ENCODE data around the gene THSD4.

The THSD4 gene

GRCh38 chr15:71678191-71678590, 562.9 kb downstream of the THSD4 start:
- Histone ChIP-seq H3K27me3 (ENCODE audit: insufficient read depth, low read length, poor library complexity, severe bottlenecking) (no peaks in the 10 kb centered on the region), H3K79me2 (ENCODE audit: insufficient read depth, low read length) (no peaks in the 10 kb centered on the region), H2AFZ (ENCODE audit: low read length) (peak overlapping the region; percentile 33; the same call in 1 of the 2 replicates), H3K9ac (ENCODE audit: low read depth, low read length, poor library complexity, severe bottlenecking) (no peak overlapping the region), H3K9me3 (ENCODE audit: insufficient read depth, low read depth, low read length) (no peaks in the 10 kb centered on the region), H3K4me3 (ENCODE audit: low read length, poor library complexity, severe bottlenecking) (no peak overlapping the region), H4K20me1 (ENCODE audit: insufficient read depth, low read length, poor library complexity, severe bottlenecking) (no peaks in the 10 kb centered on the region), H3K36me3 (ENCODE audit: insufficient read depth, low read length) (no peaks in the 10 kb centered on the region), H3K4me2 (ENCODE audit: low read depth, low read length, poor library complexity, severe bottlenecking) (no peak overlapping the region), H3F3A (ENCODE audit: low read depth) (no peaks in the 10 kb centered on the region), H3K4me1 (ENCODE audit: insufficient read depth, low read length, poor library complexity, severe bottlenecking) (peaks cover 16% of the 10 kb centered on the region), H3K9me2 (replicated peaks; ENCODE audit: low read depth, low read length) (no peaks in the 10 kb centered on the region)
- TF ChIP-seq CTCF (conservative IDR thresholded peaks at IDR 0.05; ENCODE audit: low read length) (no peak), EZH2phosphoT487 (IDR thresholded peaks at IDR 0.05; ENCODE audit: borderline replicate concordance) (no peak)

GRCh38 chr15:71678605-71679004, 563.3 kb downstream of the THSD4 start:
- Histone ChIP-seq H3K4me1 (ENCODE audit: insufficient read depth, low read length, poor library complexity, severe bottlenecking) (peaks cover 16% of the 10 kb centered on the region), H3K36me3 (ENCODE audit: insufficient read depth, low read length) (no peaks in the 10 kb centered on the region), H3K79me2 (ENCODE audit: insufficient read depth, low read length) (no peaks in the 10 kb centered on the region), H2AFZ (ENCODE audit: low read length) (peak overlapping the region; percentile 33; the same call in 1 of the 2 replicates), H3K4me2 (ENCODE audit: low read depth, low read length, poor library complexity, severe bottlenecking) (no peak overlapping the region), H3K9ac (ENCODE audit: low read depth, low read length, poor library complexity, severe bottlenecking) (no peak overlapping the region), H3K9me2 (replicated peaks; ENCODE audit: low read depth, low read length) (no peaks in the 10 kb centered on the region), H3K4me3 (ENCODE audit: low read length, poor library complexity, severe bottlenecking) (no peak overlapping the region), H4K20me1 (ENCODE audit: insufficient read depth, low read length, poor library complexity, severe bottlenecking) (no peaks in the 10 kb centered on the region), H3K27me3 (ENCODE audit: insufficient read depth, low read length, poor library complexity, severe bottlenecking) (no peaks in the 10 kb centered on the region), H3K9me3 (ENCODE audit: insufficient read depth, low read depth, low read length) (no peaks in the 10 kb centered on the region), H3F3A (ENCODE audit: low read depth) (no peaks in the 10 kb centered on the region)
- no peak for TF ChIP-seq CTCF (conservative IDR thresholded peaks at IDR 0.05; ENCODE audit: low read length)

GRCh38 chr15:71679223-71679792, 564.0 kb downstream of the THSD4 start:
- Histone ChIP-seq H3K9me3 (ENCODE audit: insufficient read depth, low read depth, low read length) (no peaks in the 10 kb centered on the region), H3K4me2 (ENCODE audit: low read depth, low read length, poor library complexity, severe bottlenecking) (no peak overlapping the region), H3K9me2 (replicated peaks; ENCODE audit: low read depth, low read length) (no peaks in the 10 kb centered on the region), H4K20me1 (ENCODE audit: insufficient read depth, low read length, poor library complexity, severe bottlenecking) (no peaks in the 10 kb centered on the region), H3K27me3 (ENCODE audit: insufficient read depth, low read length, poor library complexity, severe bottlenecking) (no peaks in the 10 kb centered on the region), H3K4me1 (ENCODE audit: insufficient read depth, low read length, poor library complexity, severe bottlenecking) (peaks cover 16% of the 10 kb centered on the region), H3F3A (ENCODE audit: low read depth) (no peaks in the 10 kb centered on the region), H3K9ac (ENCODE audit: low read depth, low read length, poor library complexity, severe bottlenecking) (no peak overlapping the region), H2AFZ (ENCODE audit: low read length) (no peak overlapping the region), H3K36me3 (ENCODE audit: insufficient read depth, low read length) (no peaks in the 10 kb centered on the region), H3K79me2 (ENCODE audit: insufficient read depth, low read length) (no peaks in the 10 kb centered on the region), H3K4me3 (ENCODE audit: low read length, poor library complexity, severe bottlenecking) (no peak overlapping the region)
- TF ChIP-seq CTCF (conservative IDR thresholded peaks at IDR 0.05; ENCODE audit: low read length): no peak
- no peak for TF ChIP-seq EZH2phosphoT487 (IDR thresholded peaks at IDR 0.05; ENCODE audit: borderline replicate concordance)

Measured in Loucy (cell line).